ENCODE results near the gene BORCS5.

- no peak for TF ChIP-seq CTCF (IDR thresholded peaks at IDR 0.05; ENCODE audit: insufficient read depth, low read length, poor library complexity, severe bottlenecking)
- no peak for TF ChIP-seq EZH2phosphoT487 (conservative IDR thresholded peaks at IDR 0.05; ENCODE audit: low read length)
Measured at GRCh38 chr12:12393171-12393570, 36.3 kb downstream of the BORCS5 start.
